HepG2 (cell line): ENCODE data around the gene FAM114A1. TPM values are rescaled to one million over a fixed set of nuclear protein-coding genes. Genes with fewer than 3 reads are reported as not detected.

ENCODE experiments used
- ATAC-seq: fragments of 200-7000 bp; cut with Tn5 transposase; 3 replicates; pipeline ENCODE4 v1.9.1; 2020; ENCODE audit warnings: mild to moderate bottlenecking, moderate library complexity
- BruUV-seq: library from RNA; stranded (reverse); fragments of 400-500 nt; replicated peaks from 2 replicates; lab custom pipeline; 2021; lab: Mats Ljungman, UMichigan
- CTCF ChIA-PET: fragments of 300-600 bp; formaldehyde crosslinking; extraction: SDS; loops from one replicate; lab custom pipeline; 2021; ENCODE audit warnings: low total read pairs, inconsistent platforms, low intra/inter-chr PET ratio; lab: Yijun Ruan, JAX
- POLR2A ChIA-PET: fragments of 350-600 bp; sonication (Branson Sonifier 250); formaldehyde crosslinking; loops from one replicate; lab custom pipeline; 2020; ENCODE audit warnings: antibody characterized with exemption, inconsistent platforms; lab: Yijun Ruan, JAX
- DNase-seq: peaks from one replicate; pipeline ENCODE4 v3.0.0-alpha.2; 2015; ENCODE audit warnings: low spot score
- FAIRE-seq: peaks from 3 replicates; lab custom pipeline; 2011; peaks lifted over from hg19 to GRCh38; lab: Jason Lieb, UNC
- H2AFZ ChIP-seq: one replicate; pipeline ENCODE4 v1.6.1; 2011; ENCODE audit warnings: low read length, inconsistent platforms
- H3K27ac ChIP-seq: fragments of 300-600 bp; 3 replicates; pipeline ENCODE4 v1.8.0; 2011; ENCODE audit warnings: mixed run types, mild to moderate bottlenecking, mixed read lengths, low read length, inconsistent platforms; ENCODE audit not compliant: insufficient read depth; ENCODE audit errors: extremely low read length
- H3K27me3 ChIP-seq, 2 experiments: fragments of 200-600 bp in 1 of 2; 2 replicates in 1 of 2; 3 replicates in 1 of 2; pipeline versions ENCODE4 v1.6.0 to v1.8.0; 2011; ENCODE audit warnings: low read length in 2 of 2, mild to moderate bottlenecking in 2 of 2, moderate library complexity in 2 of 2, inconsistent platforms in 1 of 2; ENCODE audit not compliant: insufficient read depth in 2 of 2, control insufficient read depth in 1 of 2
- H3K36me3 ChIP-seq, 2 experiments: fragments of 200-600 bp in 1 of 2; replicated peaks in 1 of 2; 2 replicates in 1 of 2; 3 replicates in 1 of 2; pipeline versions ENCODE4 v1.5.1 to v1.8.0; 2011; ENCODE audit warnings: low read length in 2 of 2, inconsistent platforms in 1 of 2; ENCODE audit not compliant: insufficient read depth in 2 of 2, control insufficient read depth in 1 of 2
- H3K4me1 ChIP-seq: 2 replicates; pipeline ENCODE4 v1.5.1; 2012; ENCODE audit warnings: low read length, inconsistent platforms; ENCODE audit not compliant: insufficient read depth
- H3K4me2 ChIP-seq: 2 replicates; pipeline ENCODE4 v1.6.0; 2011; ENCODE audit warnings: low read depth, low read length, inconsistent platforms
- H3K4me3 ChIP-seq, 3 experiments: fragments of 200-600 bp in 1 of 3; sonication (generic), shearing (Covaris generic) in 1 of 3; replicated peaks in 1 of 3; 2 replicates each; pipeline ENCODE4 v1.5.1; 2011 to 2016; ENCODE audit warnings: low read length in 3 of 3, inconsistent platforms in 2 of 3, low read depth in 2 of 3, mild to moderate bottlenecking in 2 of 3, control low read depth in 1 of 3, mixed read lengths in 1 of 3; ENCODE audit not compliant: insufficient read depth in 1 of 3
- H3K79me2 ChIP-seq: one replicate; pipeline ENCODE4 v1.6.1; 2011; ENCODE audit warnings: low read length, inconsistent platforms; ENCODE audit not compliant: insufficient read depth
- H3K9ac ChIP-seq: 2 replicates; pipeline ENCODE4 v1.6.0; 2011; ENCODE audit warnings: mild to moderate bottlenecking, low read depth, low read length, inconsistent platforms; ENCODE audit not compliant: insufficient read depth
- H3K9me3 ChIP-seq: 2 replicates; pipeline ENCODE4 v1.5.1; 2012; ENCODE audit warnings: mild to moderate bottlenecking, low read length
- H4K20me1 ChIP-seq: 2 replicates; pipeline ENCODE4 v1.6.0; 2011; ENCODE audit warnings: inconsistent platforms, mild to moderate bottlenecking, low read length, moderate library complexity; ENCODE audit not compliant: insufficient read depth
- EP300 ChIP-seq, 3 experiments: sonication (generic) in 1 of 3; formaldehyde crosslinking in 1 of 3; IDR thresholded peaks; 2 replicates each; pipeline versions ENCODE4 v1.5.1 to v1.6.1; 2011 to 2020; ENCODE audit warnings: low read depth in 2 of 3, low read length in 2 of 3, borderline replicate concordance in 1 of 3, improper control_type of control experiment in 1 of 3, mild to moderate bottlenecking in 1 of 3, missing genetic modification reagents in 1 of 3, moderate library complexity in 1 of 3
- TBX3 ChIP-seq: fragments of 450-650 bp; IDR thresholded peaks from 2 replicates; pipeline ENCODE4 v1.6.1; 2017; ENCODE audit warnings: antibody characterized with exemption, mild to moderate bottlenecking, inconsistent platforms, borderline replicate concordance
- ZBTB44 ChIP-seq: sonication (generic); formaldehyde crosslinking; IDR thresholded peaks from 2 replicates; pipeline ENCODE4 v1.4.0; 2020; ENCODE audit warnings: missing genetic modification reagents
- ZNF44 ChIP-seq: sonication (generic); formaldehyde crosslinking; IDR thresholded peaks from 2 replicates; pipeline ENCODE4 v1.5.1; 2020; ENCODE audit warnings: mild to moderate bottlenecking, missing genetic modification reagents
- ZNF704 ChIP-seq: sonication (generic); formaldehyde crosslinking; IDR thresholded peaks from 2 replicates; pipeline ENCODE4 v1.8.1; 2023; ENCODE audit warnings: mild to moderate bottlenecking, inconsistent platforms, moderate library complexity, missing genetic modification reagents, borderline replicate concordance
- WGBS: methylation state at CpG from one replicate; pipeline ENCODE4 v1.1.6; 2017; ENCODE audit warnings: low lambda C conversion rate; 5-methylcytosine and 5-hydroxymethylcytosine counted together
- in situ Hi-C: cut with HindIII; loops from 2 replicates; pipeline ENCODE4 v1.10.0; 2017; ENCODE audit warnings: low pct_unique_long_range_greater_than_20kb; ENCODE audit not compliant: extremely low pct_ligation_motif_present
- intact Hi-C: fragments of 100-400 bp; cut with micrococcal nuclease; formaldehyde crosslinking; loops from one replicate; pipeline ENCODE4 v1.10.0; 2022; ENCODE audit not compliant: unreplicated experiment
- polyA plus RNA-seq, 8 experiments: library from polyadenylated mRNA; depleted of rRNA in 3 of 8; stranded (reverse) in 7 of 8; unstranded in 1 of 8; fragments of >200 nt; fragmentation: Illumina TruSeq in 4 of 8; extraction: Trizol in 4 of 8; gene quantifications; 2 replicates each; pipeline versions ENCODE4 v1.2.1 to v1.2.3, GENCODE V29; 2011 to 2016; ENCODE audit warnings: low read depth in 4 of 8, missing spikeins in 1 of 8, mixed read lengths in 1 of 8; ENCODE audit not compliant: insufficient read depth in 1 of 8
- total RNA-seq, 5 experiments: library from RNA; depleted of rRNA; stranded (reverse); fragments of >200 nt; fragmentation: Illumina TruSeq; extraction: Trizol; gene quantifications; 2 replicates each; pipeline ENCODE4 v1.2.3, GENCODE V29; 2016; ENCODE audit warnings: low read depth in 1 of 5

Gene FAM114A1
- total and polyA plus RNA-seq, 2 of the 13 experiments (the other 11 are each of a cell fraction or from before 2014, with no cell fraction given): 61.0 to 76.9 TPM

- DNase-seq (no peak), ATAC-seq (no peak), FAIRE-seq (no peak)
- Histone ChIP-seq H4K20me1 (no peaks in the 10 kb centered on the region), H3K9me3 (no peaks in the 10 kb centered on the region), H3K4me2 (no peak overlapping the region), H3K4me3 (no peak overlapping the region), H3K4me1 (peaks cover 48% of the 10 kb centered on the region), H2AFZ (no peak overlapping the region), H3K79me2 (no peaks in the 10 kb centered on the region), H3K36me3 (peaks cover 5 to 51% of the 10 kb centered on the region in 2 experiments), H3K27me3 (no peaks in the 10 kb centered on the region), H3K27ac (no peak overlapping the region), H3K9ac (no peak overlapping the region)
- CTCF ChIA-PET: no interaction called here
- BruUV-seq: no TSS peak
- in situ Hi-C loops (no loop called here), intact Hi-C loops (no loop called here)
- POLR2A ChIA-PET: no interaction called here
- TF ChIP-seq ZNF704 (CRISPR knock-in tag): no peak
- no peak for TF ChIP-seq TBX3
- TF ChIP-seq ZBTB44: no peak
- TF ChIP-seq ZNF44 (CRISPR knock-in tag): no peak
- TF ChIP-seq EP300 (IDR thresholded peaks at IDR 0.05; ENCODE audit: low read depth in 2 of 2, low read length in 2 of 2): no peak
- no peak for TF ChIP-seq EP300 (CRISPR knock-in tag; IDR thresholded peaks at IDR 0.05; ENCODE audit: borderline replicate concordance)
- 90% methylated on average over 10 of the region's 10 CpGs for WGBS
These were observed 23.7 kb downstream of the FAM114A1 start for GRCh38 chr4:38891051-38891983.
